Thymus (tissue), 11 donors: Measurements from ENCODE around the gene SEC61A2. TPM values are rescaled to one million over a fixed set of nuclear protein-coding genes. Genes with fewer than 3 reads are reported as not detected.

Experiments used
- DNase-seq, 9 donors: peaks; one replicate each; pipeline ENCODE4 v3.0.0-alpha.2; 2013; ENCODE audit warnings: low spot score in 9 of 9, low read depth in 6 of 9, missing footprints in 1 of 9
- H3K27ac ChIP-seq, 2 donors: one replicate each; pipeline ENCODE4 v1.5.1; 2013; ENCODE audit warnings: control low read depth in 1 of 2, low read depth in 1 of 2, low read length in 1 of 2, mild to moderate bottlenecking in 1 of 2, moderate library complexity in 1 of 2
- H3K27me3 ChIP-seq, 2 donors: one replicate each; pipeline ENCODE4 v1.5.1; 2013; ENCODE audit warnings: low read length in 1 of 2; ENCODE audit not compliant: control insufficient read depth in 2 of 2, insufficient read depth in 1 of 2
- H3K36me3 ChIP-seq, 2 donors: one replicate each; pipeline ENCODE4 v1.5.1; 2013; ENCODE audit warnings: low read length in 1 of 2, mild to moderate bottlenecking in 1 of 2, moderate library complexity in 1 of 2; ENCODE audit not compliant: control insufficient read depth in 2 of 2, insufficient read depth in 2 of 2
- H3K4me1 ChIP-seq, 2 donors: one replicate each; pipeline ENCODE4 v1.5.1; 2013; ENCODE audit warnings: low read length in 2 of 2; ENCODE audit not compliant: control insufficient read depth in 2 of 2, insufficient read depth in 2 of 2
- H3K4me3 ChIP-seq, 2 donors: one replicate each; pipeline ENCODE4 v1.5.1; 2013; ENCODE audit warnings: low read length in 2 of 2, control low read depth in 1 of 2, mild to moderate bottlenecking in 1 of 2
- H3K9me3 ChIP-seq, 2 donors: one replicate each; pipeline ENCODE4 v1.5.1; 2013; ENCODE audit warnings: low read length in 1 of 2, mild to moderate bottlenecking in 1 of 2; ENCODE audit not compliant: control insufficient read depth in 2 of 2, insufficient read depth in 1 of 2
- WGBS: extraction: QIAGEN DNeasy Blood & Tissue Kit; methylation state at CpG from one replicate; pipeline ENCODE4 v1.1.7; 2013; 5-methylcytosine and 5-hydroxymethylcytosine counted together
- polyA plus RNA-seq: library from polyadenylated mRNA; stranded (reverse); fragments of 200-250 nt; gene quantifications from one replicate; pipeline ENCODE4 v1.2.3, GENCODE V29; 2013
- total RNA-seq: library from RNA; stranded (reverse); fragments of 120-200 nt; gene quantifications from one replicate; pipeline ENCODE4 v1.2.4, GENCODE V29; 2013
- donor health status: healthy.

SEC61A2 gene
- total and polyA plus RNA-seq, 2 donors, result 4.7 to 12.3 TPM

DNA sequence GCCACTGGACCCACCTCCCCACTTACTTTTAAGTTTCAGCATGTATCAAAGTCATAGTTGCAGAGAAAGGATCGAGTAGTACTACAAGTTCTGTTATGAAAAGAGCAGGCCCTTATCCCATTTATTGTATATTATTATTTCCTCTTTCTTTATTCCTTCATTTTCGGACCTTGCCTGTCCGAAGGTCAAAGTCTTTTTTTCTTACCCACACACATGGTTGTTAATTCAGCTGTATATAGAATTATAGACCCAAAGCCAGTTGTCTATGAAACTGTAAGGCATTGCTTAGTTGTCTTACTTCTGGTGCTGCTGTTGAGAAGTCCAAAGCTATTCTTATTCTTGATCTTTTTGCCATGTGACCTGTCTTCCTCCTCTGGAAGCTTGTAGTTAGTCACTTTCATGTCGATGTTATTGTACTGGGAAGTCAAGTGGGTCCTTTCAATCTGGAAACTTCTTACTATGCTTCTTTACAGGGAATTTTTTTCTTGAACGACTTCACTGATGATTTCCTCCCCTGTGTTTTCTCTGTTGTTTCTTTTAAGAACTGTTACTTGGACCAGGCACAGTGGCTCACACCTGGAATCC lies 57.9 kb downstream of the SEC61A2 start:
- no peak for DNase-seq
- H3K9me3 ChIP-seq, result no peaks in the 10 kb centered on the region
- no peak overlapping the region for H3K27ac ChIP-seq
- 94% methylated on average over 5 of the region's 5 CpGs for WGBS
- peaks cover 16 to 43% of the 10 kb centered on the region in 2 donors for H3K36me3 ChIP-seq
- no peak overlapping the region for H3K4me3 ChIP-seq
- no peaks in the 10 kb centered on the region for H3K4me1 ChIP-seq
- H3K27me3 ChIP-seq, result no peaks in the 10 kb centered on the region

GRCh38 chr10:12188656-12189055 lies 59.2 kb downstream of the SEC61A2 start:
- WGBS, result 89% methylated on average over 6 of the region's 6 CpGs
- Histone ChIP-seq H3K36me3 (peaks cover 19 to 35% of the 10 kb centered on the region in 2 donors), H3K4me3 (no peak overlapping the region), H3K9me3 (no peaks in the 10 kb centered on the region), H3K27ac (no peak overlapping the region), H3K27me3 (no peaks in the 10 kb centered on the region), H3K4me1 (no peaks in the 10 kb centered on the region)
- DNase-seq, result no peak

DNA sequence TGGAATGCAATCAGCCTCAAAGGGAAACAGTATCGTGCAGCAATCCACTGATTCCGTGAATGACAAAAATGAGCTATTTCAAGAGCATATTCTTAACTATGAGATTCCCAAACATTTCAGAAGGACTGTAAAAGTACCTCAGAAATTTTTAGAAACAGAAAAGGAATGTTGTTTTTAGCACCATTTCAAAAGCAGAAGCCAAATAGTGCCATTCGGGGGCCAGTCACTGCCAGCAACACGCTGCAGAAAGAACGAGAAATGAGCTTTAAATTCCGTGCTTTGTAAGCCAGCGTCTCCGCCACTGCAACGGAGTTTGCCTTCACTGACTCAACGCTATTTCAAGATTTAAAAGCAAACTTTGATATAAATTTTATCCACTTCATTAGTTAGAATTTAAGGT lies 59.9 kb downstream of the SEC61A2 start:
- 98% methylated on average over 10 of the region's 10 CpGs for WGBS
- Histone ChIP-seq H3K27me3 (no peaks in the 10 kb centered on the region), H3K36me3 (peaks cover 19 to 32% of the 10 kb centered on the region in 2 donors), H3K4me1 (peaks cover 5 to 7% of the 10 kb centered on the region in 2 donors), H3K4me3 (no peak overlapping the region), H3K27ac (no peak overlapping the region), H3K9me3 (no peaks in the 10 kb centered on the region)
- DNase-seq, result no peak

DNA sequence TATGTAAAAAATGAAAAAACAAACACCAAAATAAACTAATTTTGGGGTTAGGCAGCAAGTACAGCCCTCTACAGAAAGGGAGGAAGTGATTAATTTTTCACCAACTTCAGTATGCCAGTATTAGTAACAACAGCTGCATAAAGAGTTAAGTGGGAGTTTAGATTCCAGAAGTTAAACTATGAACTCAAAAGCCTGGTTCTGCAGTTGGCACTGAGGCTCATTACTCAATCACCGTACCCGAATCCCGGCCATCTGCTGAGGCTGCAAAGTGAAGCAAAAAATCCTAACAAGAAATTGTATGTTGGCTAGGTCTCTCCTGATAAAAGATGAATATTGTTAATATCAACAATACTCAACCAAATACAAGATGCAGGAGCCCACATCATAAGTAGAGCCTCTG lies 62.2 kb downstream of the SEC61A2 start:
- Histone ChIP-seq H3K9me3 (no peaks in the 10 kb centered on the region), H3K27me3 (no peaks in the 10 kb centered on the region), H3K4me1 (peaks cover 9% of the 10 kb centered on the region in 2 donors), H3K4me3 (no peak overlapping the region), H3K36me3 (peaks cover 12 to 13% of the 10 kb centered on the region in 2 donors), H3K27ac (no peak overlapping the region)
- WGBS, result 91% methylated on average over 3 of the region's 3 CpGs
- no peak for DNase-seq

DNA sequence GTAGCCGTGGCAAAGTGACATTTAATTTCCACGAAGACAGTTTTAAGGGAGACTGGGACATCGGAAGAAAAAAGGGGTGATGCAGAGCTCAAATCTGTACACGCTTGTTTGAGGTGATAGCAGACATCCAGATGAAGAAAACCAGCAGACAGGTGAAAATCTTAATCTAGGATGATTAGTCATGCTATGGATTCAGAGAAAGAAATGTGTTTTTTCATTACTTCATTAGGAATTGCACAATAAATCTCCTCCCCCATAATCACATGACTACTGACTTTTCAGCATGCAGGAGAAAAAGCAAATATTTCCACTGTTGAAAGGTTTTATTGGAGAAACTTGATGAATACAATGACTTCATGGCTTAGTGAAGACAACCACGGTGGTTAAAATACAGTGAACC lies 63.7 kb downstream of the SEC61A2 start:
- peaks cover 9 to 15% of the 10 kb centered on the region in 2 donors for H3K4me1 ChIP-seq
- DNase-seq, result no peak
- H3K9me3 ChIP-seq, result no peaks in the 10 kb centered on the region
- WGBS, result 96% methylated on average over 5 of the region's 5 CpGs
- no peak overlapping the region for H3K4me3 ChIP-seq
- H3K36me3 ChIP-seq, result peaks cover 3 to 6% of the 10 kb centered on the region in 2 donors
- no peak overlapping the region for H3K27ac ChIP-seq
- no peaks in the 10 kb centered on the region for H3K27me3 ChIP-seq

DNA sequence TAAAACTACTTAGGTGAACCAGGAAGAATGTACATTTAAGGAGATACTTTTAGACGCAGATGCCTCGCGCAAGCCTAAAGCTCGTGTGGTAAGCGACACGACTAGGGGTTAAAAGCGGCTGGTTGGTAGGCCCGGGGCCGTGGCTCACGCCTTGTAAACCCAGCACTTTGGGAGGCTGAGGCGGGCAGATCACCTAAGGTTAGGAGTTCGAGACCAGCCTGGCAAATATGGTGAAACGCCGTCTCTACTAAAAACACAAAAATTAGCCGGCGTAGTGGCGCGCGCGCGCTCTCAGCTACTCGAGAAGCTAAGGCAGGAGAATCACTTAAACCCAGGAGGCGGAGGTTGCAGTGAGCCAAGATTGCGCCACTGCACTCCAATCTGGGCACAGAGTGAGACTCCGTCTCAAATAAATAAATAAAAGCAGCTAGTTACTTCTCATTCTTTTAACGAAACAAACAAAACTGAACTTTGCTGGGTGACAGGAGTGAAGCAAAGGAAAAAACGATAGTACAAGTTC lies 65.3 kb downstream of the SEC61A2 start:
- no peak overlapping the region for H3K27ac ChIP-seq
- peak overlapping the region; percentile 78 to 86 for H3K4me3 ChIP-seq
- H3K4me1 ChIP-seq, result peaks cover 9 to 15% of the 10 kb centered on the region in 2 donors
- H3K36me3 ChIP-seq, result peaks cover 3 to 15% of the 10 kb centered on the region in 2 donors
- 15% methylated on average over 27 of the region's 27 CpGs for WGBS
- H3K9me3 ChIP-seq, result no peaks in the 10 kb centered on the region
- peak in 1 of 9 donors; percentile 51 for DNase-seq
- no peaks in the 10 kb centered on the region for H3K27me3 ChIP-seq

GRCh38 chr10:12195281-12195602 lies 65.8 kb downstream of the SEC61A2 start:
- Histone ChIP-seq H3K4me1 (peaks cover 9 to 15% of the 10 kb centered on the region in 2 donors), H3K9me3 (no peaks in the 10 kb centered on the region), H3K36me3 (peaks cover 3 to 15% of the 10 kb centered on the region in 2 donors), H3K27ac (peak overlapping the region; percentile 95), H3K27me3 (no peaks in the 10 kb centered on the region), H3K4me3 (peak overlapping the region; percentile 78 to 86)
- DNase-seq, result no peak
- WGBS, result under 1% methylated on average over 12 of the region's 12 CpGs

DNA sequence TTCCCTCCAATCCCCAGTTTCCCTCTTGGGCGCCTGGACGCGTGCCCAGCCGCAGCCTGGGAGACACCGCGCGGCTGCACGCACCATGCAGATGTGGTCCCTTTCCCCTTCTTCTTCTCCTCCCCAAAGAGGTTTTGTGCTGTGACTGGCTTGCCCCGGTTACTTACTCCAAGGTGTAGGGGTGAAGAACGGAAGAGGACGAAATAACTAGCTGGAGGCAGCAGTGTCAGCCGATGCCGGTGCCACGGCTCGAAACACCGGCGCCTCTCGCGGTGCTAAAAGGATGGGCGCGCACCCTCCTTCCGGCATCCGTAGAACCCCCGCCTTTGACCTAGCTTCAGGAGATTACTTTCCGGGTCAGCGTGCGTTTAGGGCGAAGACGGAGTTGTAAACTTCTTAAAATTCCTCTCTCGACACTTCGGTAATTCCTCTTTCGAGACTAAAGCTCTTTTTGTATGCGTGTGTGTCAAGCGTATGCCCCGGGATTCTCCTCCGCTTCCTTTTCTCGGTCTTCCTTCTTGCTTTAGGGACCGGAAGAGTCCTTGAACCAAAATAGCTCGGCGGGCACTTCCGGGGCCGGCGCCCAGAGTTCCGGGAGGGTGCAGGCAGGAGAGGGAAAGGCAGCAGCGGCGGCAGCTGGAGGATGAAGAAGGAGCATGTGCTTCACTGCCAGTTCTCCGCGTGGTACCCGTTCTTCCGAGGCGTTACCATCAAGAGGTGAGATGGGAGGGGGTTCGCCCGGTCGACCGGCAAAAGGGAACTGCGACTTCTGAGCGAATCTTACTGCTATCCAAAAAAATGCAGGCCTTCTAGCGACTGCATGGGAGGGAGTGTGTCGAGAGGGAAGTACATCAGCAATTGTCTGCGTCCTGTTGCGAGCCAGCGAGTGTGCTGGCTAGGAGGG lies 66.4 kb downstream of the SEC61A2 start, which contains the start of the genes CDC123 and NUDT5:
TSS of gene CDC123 (plus strand) at position 586 of the 904 bp plus-strand sequence. CDS start at position 644, 58 bp downstream.
TSS of gene NUDT5 (minus strand) at position 289 of the 904 bp plus-strand sequence. CDS start 9,600 bp downstream, outside the sequence.
- Histone ChIP-seq H3K36me3 (peaks cover 3 to 13% of the 10 kb centered on the region in 2 donors), H3K4me3 (peak within 1 kb of the TSS; percentile 78 to 86), H3K9me3 (no peaks in the 10 kb centered on the region), H3K27ac (peak within 1 kb of the TSS; percentile 95), H3K27me3 (no peaks in the 10 kb centered on the region), H3K4me1 (peaks cover 12 to 18% of the 10 kb centered on the region in 2 donors)
- under 1% methylated on average over 62 of the region's 62 CpGs for WGBS
- DNase-seq, result peak; percentile 83 to 96 (median 88)
